Measurements from ENCODE around the gene PCARE. TPM values are rescaled to one million over a fixed set of nuclear protein-coding genes. Genes with fewer than 3 reads are reported as not detected.

The PCARE gene
- total RNA-seq, 2 experiments from 2014 or later, result not detected

GRCh38 chr2:29044459-29044858, 29.9 kb downstream of the PCARE start:
- no peaks in the 10 kb centered on the region for H3K27me3 Mint-ChIP-seq
- TF ChIP-seq, protein P1, sequence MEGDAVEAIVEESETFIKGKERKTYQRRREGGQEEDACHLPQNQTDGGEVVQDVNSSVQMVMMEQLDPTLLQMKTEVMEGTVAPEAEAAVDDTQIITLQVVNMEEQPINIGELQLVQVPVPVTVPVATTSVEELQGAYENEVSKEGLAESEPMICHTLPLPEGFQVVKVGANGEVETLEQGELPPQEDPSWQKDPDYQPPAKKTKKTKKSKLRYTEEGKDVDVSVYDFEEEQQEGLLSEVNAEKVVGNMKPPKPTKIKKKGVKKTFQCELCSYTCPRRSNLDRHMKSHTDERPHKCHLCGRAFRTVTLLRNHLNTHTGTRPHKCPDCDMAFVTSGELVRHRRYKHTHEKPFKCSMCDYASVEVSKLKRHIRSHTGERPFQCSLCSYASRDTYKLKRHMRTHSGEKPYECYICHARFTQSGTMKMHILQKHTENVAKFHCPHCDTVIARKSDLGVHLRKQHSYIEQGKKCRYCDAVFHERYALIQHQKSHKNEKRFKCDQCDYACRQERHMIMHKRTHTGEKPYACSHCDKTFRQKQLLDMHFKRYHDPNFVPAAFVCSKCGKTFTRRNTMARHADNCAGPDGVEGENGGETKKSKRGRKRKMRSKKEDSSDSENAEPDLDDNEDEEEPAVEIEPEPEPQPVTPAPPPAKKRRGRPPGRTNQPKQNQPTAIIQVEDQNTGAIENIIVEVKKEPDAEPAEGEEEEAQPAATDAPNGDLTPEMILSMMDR (IDR thresholded peaks at IDR 0.05), result no peak
- DNase-seq (no peak), ATAC-seq (no peak)
- no peaks in the 10 kb centered on the region for H3K9me3 Mint-ChIP-seq
- H3K36me3 Mint-ChIP-seq (ENCODE audit: low read depth), result no peaks in the 10 kb centered on the region
- POLR2A ChIA-PET, result no interaction called here
- CTCF ChIA-PET, result interaction anchor here (1.5 kb wide), 1 partner anchor 31 kb away, joined by 3 read pairs; no protein-coding TSS in a partner anchor
- no peak overlapping the region for H3K27ac Mint-ChIP-seq
- H3K4me1 Mint-ChIP-seq (ENCODE audit: low read depth), result no peaks in the 10 kb centered on the region
- no peak overlapping the region for H3K4me3 Mint-ChIP-seq
- intact Hi-C loops (cut with micrococcal nuclease), result no loop called here

DNA sequence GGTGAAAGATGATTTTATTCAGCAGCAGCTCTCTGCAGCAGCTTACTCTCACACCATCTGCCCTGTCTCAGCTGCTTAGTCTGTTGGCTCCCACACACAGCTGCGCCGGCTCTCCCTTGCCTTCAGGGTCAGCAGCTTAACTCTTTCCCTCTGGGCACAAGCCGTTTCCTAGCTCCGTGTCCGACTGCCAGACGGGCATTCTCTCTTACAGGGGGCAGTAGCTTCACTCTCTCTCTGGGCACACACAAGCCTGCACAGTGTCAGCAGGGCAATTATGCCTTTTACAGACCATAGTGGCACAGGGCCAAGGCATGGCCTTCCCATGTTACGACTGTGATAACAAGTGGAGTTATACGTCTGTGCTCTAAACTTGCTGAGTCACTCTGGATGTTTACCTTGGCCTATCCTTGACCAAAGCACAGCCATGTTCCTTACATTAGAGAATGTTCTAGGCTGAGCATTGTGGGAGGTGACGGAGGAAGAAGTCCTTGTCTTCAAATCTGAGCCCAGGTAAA, 31.7 kb downstream of the PCARE start:
- POLR2A ChIA-PET, result no interaction called here
- CTCF ChIA-PET, result interaction anchor here (1.2 kb wide), 1 partner anchor 32 kb away, joined by 3 read pairs; no protein-coding TSS in a partner anchor
- intact Hi-C loops (cut with micrococcal nuclease), result no loop called here

DNA sequence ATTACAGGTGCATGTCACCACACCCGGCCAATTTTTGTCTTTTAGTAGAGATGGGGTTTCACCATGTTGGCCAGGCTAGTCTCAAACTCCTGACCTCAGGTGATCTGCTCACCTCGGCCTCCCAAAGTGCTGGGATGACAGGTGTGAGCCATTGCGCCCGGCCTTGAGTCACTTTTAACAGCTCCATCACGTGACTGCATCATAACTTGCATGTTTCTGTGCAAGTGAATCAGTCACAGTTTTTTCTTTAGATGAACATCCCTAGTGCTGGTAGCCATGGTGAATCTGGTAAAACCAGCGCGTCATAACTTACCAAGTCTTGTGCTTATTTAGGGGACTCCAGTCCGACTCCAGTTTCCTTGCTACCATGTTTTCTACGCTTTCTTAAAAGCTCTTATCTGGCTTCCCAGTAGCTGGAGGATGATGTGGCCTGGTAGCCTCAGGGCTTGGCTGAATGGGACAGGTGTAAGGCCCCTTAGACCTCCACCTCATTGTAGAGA, 33.1 kb downstream of the PCARE start:
- POLR2A ChIA-PET, result no interaction called here
- CTCF ChIA-PET, result no interaction called here
- no peaks in the 10 kb centered on the region for H3K36me3 Mint-ChIP-seq (ENCODE audit: low read depth)
- H3K9me3 Mint-ChIP-seq, result no peaks in the 10 kb centered on the region
- DNase-seq (no peak), ATAC-seq (no peak)
- no peaks in the 10 kb centered on the region for H3K4me1 Mint-ChIP-seq (ENCODE audit: low read depth)
- no peaks in the 10 kb centered on the region for H3K27me3 Mint-ChIP-seq
- intact Hi-C loops (cut with micrococcal nuclease), result no loop called here
- no peak overlapping the region for H3K4me3 Mint-ChIP-seq
- no peak overlapping the region for H3K27ac Mint-ChIP-seq
- TF ChIP-seq, protein P1 (IDR thresholded peaks at IDR 0.05), result no peak

More for the DNA sequence above, 31.7 kb downstream of the PCARE start:
- H3K36me3 Mint-ChIP-seq (ENCODE audit: low read depth), result no peaks in the 10 kb centered on the region
- TF ChIP-seq, protein P1 (IDR thresholded peaks at IDR 0.05), result no peak
- no peaks in the 10 kb centered on the region for H3K27me3 Mint-ChIP-seq
- no peak overlapping the region for H3K27ac Mint-ChIP-seq
- DNase-seq (no peak), ATAC-seq (no peak)
- no peak overlapping the region for H3K4me3 Mint-ChIP-seq
- no peaks in the 10 kb centered on the region for H3K4me1 Mint-ChIP-seq (ENCODE audit: low read depth)
- no peaks in the 10 kb centered on the region for H3K9me3 Mint-ChIP-seq

- DNase-seq (no peak), ATAC-seq (no peak)
- POLR2A ChIA-PET, result no interaction called here
- H3K4me1 Mint-ChIP-seq (ENCODE audit: low read depth), result no peaks in the 10 kb centered on the region
- H3K4me3 Mint-ChIP-seq, result no peak overlapping the region
- no peaks in the 10 kb centered on the region for H3K36me3 Mint-ChIP-seq (ENCODE audit: low read depth)
- no peak overlapping the region for H3K27ac Mint-ChIP-seq
- TF ChIP-seq, protein P1 (IDR thresholded peaks at IDR 0.05), result no peak
- H3K27me3 Mint-ChIP-seq, result no peaks in the 10 kb centered on the region
- CTCF ChIA-PET, result no interaction called here
- no peaks in the 10 kb centered on the region for H3K9me3 Mint-ChIP-seq
- intact Hi-C loops (cut with micrococcal nuclease), result no loop called here
Observed at GRCh38 chr2:29040552-29040951, 33.8 kb downstream of the PCARE start.

DNA sequence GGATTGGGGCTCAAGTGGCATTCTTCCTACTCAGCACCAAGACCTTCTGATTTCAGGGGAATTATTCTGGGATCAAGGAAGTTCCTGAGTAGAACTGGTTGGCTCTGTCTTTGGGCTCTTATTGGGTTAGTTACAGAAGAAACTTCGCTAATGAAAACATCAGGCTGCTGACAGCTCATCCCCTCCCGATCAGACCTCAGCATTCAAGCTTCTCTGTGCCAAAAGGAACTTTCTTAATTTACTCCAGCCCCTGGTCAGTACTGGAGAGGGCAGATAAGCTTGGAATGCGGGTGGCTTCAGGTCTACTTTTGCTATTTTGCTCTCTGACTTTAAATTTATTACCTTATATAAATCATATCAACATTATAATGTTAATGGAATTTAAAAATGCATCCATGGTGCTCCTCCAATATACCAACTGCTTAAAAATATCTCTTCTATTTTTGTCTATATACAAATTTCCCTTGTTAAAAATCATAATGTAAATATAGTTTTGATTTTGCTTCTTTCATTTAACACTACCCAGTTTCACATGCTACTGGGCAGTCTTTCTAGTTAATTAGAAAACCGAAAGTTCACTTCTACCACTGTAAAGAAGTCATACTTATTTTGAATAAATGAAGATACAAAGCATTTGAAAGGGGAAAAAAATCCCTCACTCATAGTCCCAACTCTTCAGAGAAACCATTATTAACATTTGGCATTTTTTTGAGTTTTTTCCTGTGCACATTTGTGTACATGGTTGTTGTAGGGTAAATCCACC, 34.4 kb downstream of the PCARE start:
- Mint-ChIP-seq H3K4me3 (no peak overlapping the region), H3K36me3 (ENCODE audit: low read depth) (no peaks in the 10 kb centered on the region), H3K27ac (no peak overlapping the region), H3K9me3 (no peaks in the 10 kb centered on the region), H3K27me3 (no peaks in the 10 kb centered on the region), H3K4me1 (ENCODE audit: low read depth) (no peaks in the 10 kb centered on the region)
- no peak for DNase-seq
- intact Hi-C loops (cut with micrococcal nuclease), result no loop called here
- TF ChIP-seq, protein P1 (IDR thresholded peaks at IDR 0.05), result no peak
- CTCF ChIA-PET, result no interaction called here
- no peak for ATAC-seq
- POLR2A ChIA-PET, result no interaction called here
